Measurements from ENCODE around the gene TXNDC2. TPM values are rescaled to one million over a fixed set of nuclear protein-coding genes. Genes with fewer than 3 reads are reported as not detected.
A peak's percentile ranks its signal among the peaks of the same experiment; 100 is the strongest.

TXNDC2 gene
- total and polyA plus RNA-seq, 9 of the 15 experiments (the other 6 are each of a cell fraction or from before 2014, with no cell fraction given) = 1.2 to 4.9 (median 2.3) TPM

DNA sequence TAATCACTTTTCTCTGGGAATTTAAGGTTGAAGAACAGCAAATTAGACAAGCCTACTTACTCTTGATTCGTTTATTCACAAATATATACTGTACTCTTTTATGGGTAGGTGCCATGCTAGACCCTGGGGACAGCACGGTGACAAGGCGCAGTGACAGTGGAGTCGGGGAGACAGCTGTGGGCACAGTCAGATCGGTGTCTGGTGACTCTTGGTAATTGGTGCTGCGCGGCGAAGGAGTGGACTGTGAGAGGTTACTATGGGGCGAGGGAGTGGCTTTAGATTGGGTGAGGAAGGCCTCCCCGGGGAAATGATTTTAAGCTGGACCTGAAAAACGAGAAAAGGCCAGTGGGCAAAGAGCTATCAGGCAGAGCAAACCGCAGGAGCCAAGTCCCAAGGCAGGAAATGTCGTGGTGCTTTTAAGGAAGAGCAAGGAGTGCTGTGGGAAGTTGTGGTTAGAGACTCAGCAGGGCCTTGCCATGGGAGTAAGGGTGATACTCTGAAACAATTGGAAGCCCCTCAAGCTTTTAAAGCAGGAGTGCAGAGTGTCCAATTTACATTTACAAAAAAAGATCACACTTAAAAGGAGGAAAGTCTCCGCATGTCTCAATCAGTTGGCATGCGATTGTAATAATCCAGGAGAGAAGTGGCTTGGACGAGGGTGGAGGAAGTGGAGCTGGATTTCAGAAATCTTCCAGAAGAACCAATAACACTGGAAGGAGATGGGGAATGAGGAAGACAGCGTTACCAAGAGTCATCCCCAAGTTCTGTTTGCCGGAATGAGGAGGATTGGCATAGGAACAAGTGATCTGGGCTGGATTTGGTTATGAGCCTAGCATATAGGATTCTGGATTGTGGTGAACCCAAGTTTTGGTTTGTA is 36.1 kb upstream of the TXNDC2 start (continued):
- TF ChIP-seq, protein P1, sequence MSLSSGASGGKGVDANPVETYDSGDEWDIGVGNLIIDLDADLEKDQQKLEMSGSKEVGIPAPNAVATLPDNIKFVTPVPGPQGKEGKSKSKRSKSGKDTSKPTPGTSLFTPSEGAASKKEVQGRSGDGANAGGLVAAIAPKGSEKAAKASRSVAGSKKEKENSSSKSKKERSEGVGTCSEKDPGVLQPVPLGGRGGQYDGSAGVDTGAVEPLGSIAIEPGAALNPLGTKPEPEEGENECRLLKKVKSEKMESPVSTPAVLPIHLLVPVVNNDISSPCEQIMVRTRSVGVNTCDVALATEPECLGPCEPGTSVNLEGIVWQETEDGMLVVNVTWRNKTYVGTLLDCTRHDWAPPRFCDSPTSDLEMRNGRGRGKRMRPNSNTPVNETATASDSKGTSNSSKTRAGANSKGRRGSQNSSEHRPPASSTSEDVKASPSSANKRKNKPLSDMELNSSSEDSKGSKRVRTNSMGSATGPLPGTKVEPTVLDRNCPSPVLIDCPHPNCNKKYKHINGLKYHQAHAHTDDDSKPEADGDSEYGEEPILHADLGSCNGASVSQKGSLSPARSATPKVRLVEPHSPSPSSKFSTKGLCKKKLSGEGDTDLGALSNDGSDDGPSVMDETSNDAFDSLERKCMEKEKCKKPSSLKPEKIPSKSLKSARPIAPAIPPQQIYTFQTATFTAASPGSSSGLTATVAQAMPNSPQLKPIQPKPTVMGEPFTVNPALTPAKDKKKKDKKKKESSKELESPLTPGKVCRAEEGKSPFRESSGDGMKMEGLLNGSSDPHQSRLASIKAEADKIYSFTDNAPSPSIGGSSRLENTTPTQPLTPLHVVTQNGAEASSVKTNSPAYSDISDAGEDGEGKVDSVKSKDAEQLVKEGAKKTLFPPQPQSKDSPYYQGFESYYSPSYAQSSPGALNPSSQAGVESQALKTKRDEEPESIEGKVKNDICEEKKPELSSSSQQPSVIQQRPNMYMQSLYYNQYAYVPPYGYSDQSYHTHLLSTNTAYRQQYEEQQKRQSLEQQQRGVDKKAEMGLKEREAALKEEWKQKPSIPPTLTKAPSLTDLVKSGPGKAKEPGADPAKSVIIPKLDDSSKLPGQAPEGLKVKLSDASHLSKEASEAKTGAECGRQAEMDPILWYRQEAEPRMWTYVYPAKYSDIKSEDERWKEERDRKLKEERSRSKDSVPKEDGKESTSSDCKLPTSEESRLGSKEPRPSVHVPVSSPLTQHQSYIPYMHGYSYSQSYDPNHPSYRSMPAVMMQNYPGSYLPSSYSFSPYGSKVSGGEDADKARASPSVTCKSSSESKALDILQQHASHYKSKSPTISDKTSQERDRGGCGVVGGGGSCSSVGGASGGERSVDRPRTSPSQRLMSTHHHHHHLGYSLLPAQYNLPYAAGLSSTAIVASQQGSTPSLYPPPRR (CRISPR knock-in tag; IDR thresholded peaks at IDR 0.05; ENCODE audit: borderline replicate concordance) = no peak
- TF ChIP-seq RBBP5 (IDR thresholded peaks at IDR 0.05; ENCODE audit: borderline replicate concordance, insufficient read depth, low read length, poor library complexity, severe bottlenecking) (peak; percentile 72), ZBED1 (IDR thresholded peaks at IDR 0.05) (no peak), HNRNPH1 (optimal IDR thresholded peaks at IDR 0.05; ENCODE audit: low read depth, low read length) (no peak), MEF2A (IDR thresholded peaks at IDR 0.05; ENCODE audit: control insufficient read depth, low read depth, low read length) (no peak), FOXA1 (IDR thresholded peaks at IDR 0.05; ENCODE audit: borderline replicate concordance) (no peak), ZNF140 (CRISPR knock-in tag; IDR thresholded peaks at IDR 0.05) (no peak), ETV6 (IDR thresholded peaks at IDR 0.05; ENCODE audit: borderline replicate concordance in 1 of 2, low read depth in 2 of 2, low read length in 1 of 2) (peak; percentile 64 to 71; a peak in 2 of 4 replicates), ETV6 (CRISPR knock-in tag; IDR thresholded peaks at IDR 0.05; ENCODE audit: borderline replicate concordance) (no peak), MCM3 (IDR thresholded peaks at IDR 0.05) (no peak), HIVEP1 (CRISPR knock-in tag; IDR thresholded peaks at IDR 0.05) (no peak), HNRNPK (IDR thresholded peaks at IDR 0.05; ENCODE audit: low read depth, low read length, poor library complexity, severe bottlenecking) (no peak), COPS2 (conservative IDR thresholded peaks at IDR 0.05) (no peak), ZNF644 (tag; IDR thresholded peaks at IDR 0.05; ENCODE audit: low read depth) (no peak), ESRRB (CRISPR knock-in tag; IDR thresholded peaks at IDR 0.05; ENCODE audit: borderline replicate concordance) (no peak), GTF2F1 (IDR thresholded peaks at IDR 0.05; ENCODE audit: low read depth, low read length) (no peak), MAFG (tag; conservative IDR thresholded peaks at IDR 0.05) (no peak), OTX1 (CRISPR knock-in tag; IDR thresholded peaks at IDR 0.05) (no peak), NR2C2 (CRISPR knock-in tag; IDR thresholded peaks at IDR 0.05) (no peak), NR2C2 (tag; IDR thresholded peaks at IDR 0.05) (peak; percentile 62)
- TF ChIP-seq, protein P2, sequence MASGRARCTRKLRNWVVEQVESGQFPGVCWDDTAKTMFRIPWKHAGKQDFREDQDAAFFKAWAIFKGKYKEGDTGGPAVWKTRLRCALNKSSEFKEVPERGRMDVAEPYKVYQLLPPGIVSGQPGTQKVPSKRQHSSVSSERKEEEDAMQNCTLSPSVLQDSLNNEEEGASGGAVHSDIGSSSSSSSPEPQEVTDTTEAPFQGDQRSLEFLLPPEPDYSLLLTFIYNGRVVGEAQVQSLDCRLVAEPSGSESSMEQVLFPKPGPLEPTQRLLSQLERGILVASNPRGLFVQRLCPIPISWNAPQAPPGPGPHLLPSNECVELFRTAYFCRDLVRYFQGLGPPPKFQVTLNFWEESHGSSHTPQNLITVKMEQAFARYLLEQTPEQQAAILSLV (tag; IDR thresholded peaks at IDR 0.05) = no peak
- TF ChIP-seq, protein P3, sequence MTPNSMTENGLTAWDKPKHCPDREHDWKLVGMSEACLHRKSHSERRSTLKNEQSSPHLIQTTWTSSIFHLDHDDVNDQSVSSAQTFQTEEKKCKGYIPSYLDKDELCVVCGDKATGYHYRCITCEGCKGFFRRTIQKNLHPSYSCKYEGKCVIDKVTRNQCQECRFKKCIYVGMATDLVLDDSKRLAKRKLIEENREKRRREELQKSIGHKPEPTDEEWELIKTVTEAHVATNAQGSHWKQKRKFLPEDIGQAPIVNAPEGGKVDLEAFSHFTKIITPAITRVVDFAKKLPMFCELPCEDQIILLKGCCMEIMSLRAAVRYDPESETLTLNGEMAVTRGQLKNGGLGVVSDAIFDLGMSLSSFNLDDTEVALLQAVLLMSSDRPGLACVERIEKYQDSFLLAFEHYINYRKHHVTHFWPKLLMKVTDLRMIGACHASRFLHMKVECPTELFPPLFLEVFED (CRISPR knock-in tag; conservative IDR thresholded peaks at IDR 0.05) = no peak

Measured in K562 (cell line).